Posterior vena cava (tissue), 2 donors: ENCODE measurements around the gene ARMCX6. TPM values are rescaled to one million over a fixed set of nuclear protein-coding genes. Genes with fewer than 3 reads are reported as not detected.
"Not testable (repeated sequence)": the region's sequence is repeated elsewhere in the genome, so short reads cannot be mapped to it uniquely, and the experiment has no call there.

Experiments
- DNase-seq: peaks from one replicate; pipeline ENCODE4 v3.0.0-alpha.2; 2020; ENCODE audit warnings: low spot score
- intact Hi-C, 2 donors: fragments of 100-400 bp; cut with DNase I; formaldehyde crosslinking; loops; one replicate each; pipeline versions ENCODE4 v1.14.1 to v1.14.2; 2022 to 2023
- long read RNA-seq, 2 donors: library from polyadenylated mRNA; unstranded; transcript quantifications; one replicate each; pipeline ENCODE4 v2.0.0, GENCODE V29; 2020 to 2021
- total RNA-seq, 2 donors: library from RNA; stranded (reverse); fragmentation: NEBNext Ultra II Directional; extraction: Animal tissue kit (Norgen Biotek cat#: 25700); gene quantifications; one replicate each; pipeline ENCODE4 v1.2.1, GENCODE V29; 2021
- donor health status: DM: yes; HTN: yes; CAD: no.
- donor health status: DM: yes; HTN: yes; CAD: no.

Gene ARMCX6
- 10 to 100 TPM; 34.9 to 37.8 TPM for total RNA-seq
- long read RNA-seq, donor 1, partial matches to known transcripts = 0 of 6 reads
- long read RNA-seq, donor 1, other reads (novel, unspliced or antisense) = 3 of 6 reads
- long read RNA-seq, donor 2, transcript ARMCX6-201 (3 exons, 1,846 nt) = major isoform, 16 of 30 reads
- long read RNA-seq, donor 2, transcript ARMCX6-206 (4 exons, 846 nt) = minor isoform, 6 of 30 reads
- long read RNA-seq, donor 2, partial matches to known transcripts = 7 of 30 reads
- long read RNA-seq, donor 2, other reads (novel, unspliced or antisense) = 1 of 30 reads

- peak; percentile 93 for DNase-seq
Measured at GRCh38 chrX:101617211-101618191, at the start of gene ARMCX6. Gene ARMCX6 (minus strand): TSS chrX:101618000. CDS start chrX:101616620, 1,380 bp downstream.

GRCh38 chrX:101659601-101660063, 41.8 kb upstream of the ARMCX6 start, which contains the start of gene ARMCX2:
Gene ARMCX2 (minus strand): TSS chrX:101659850. CDS start chrX:101657588, 2,262 bp downstream.
- intact Hi-C loops = no loop called here
- peak; percentile 80 for DNase-seq

More at GRCh38 chrX:101617211-101618191, at the start of gene ARMCX6:
- intact Hi-C loops = no loop called here

GRCh38 chrX:101658661-101659491, 41.1 kb upstream of the ARMCX6 start:
- peak; percentile 89 for DNase-seq
- intact Hi-C loops = no loop called here

GRCh38 chrX:101657495-101657894, 39.7 kb upstream of the ARMCX6 start:
- intact Hi-C loops = no loop called here
- no peak for DNase-seq

GRCh38 chrX:101656817-101657216, 39.0 kb upstream of the ARMCX6 start:
- intact Hi-C loops = no loop called here
- DNase-seq = no peak

- no peak for DNase-seq
- intact Hi-C loops = no loop called here
Measured at GRCh38 chrX:101655534-101655933, 37.7 kb upstream of the ARMCX6 start.

- intact Hi-C loops, DNase-seq: not testable (repeated sequence)
Measured at GRCh38 chrX:101647716-101648115, 29.9 kb upstream of the ARMCX6 start.

- DNase-seq = no peak
- intact Hi-C loops = no loop called here
Measured at GRCh38 chrX:101642093-101642492, 24.3 kb upstream of the ARMCX6 start.

- intact Hi-C loops = no loop called here
- no peak for DNase-seq
Measured at GRCh38 chrX:101639583-101639982, 21.8 kb upstream of the ARMCX6 start.

- intact Hi-C loops = no loop called here
Measured at GRCh38 chrX:101619364-101619763, 1.6 kb upstream of the ARMCX6 start.

GRCh38 chrX:101605728-101606127, 12.1 kb downstream of the ARMCX6 start:
- intact Hi-C loops = no loop called here
- no peak for DNase-seq

More at GRCh38 chrX:101619364-101619763, 1.6 kb upstream of the ARMCX6 start:
- DNase-seq = no peak

GRCh38 chrX:101605146-101605545, 12.7 kb downstream of the ARMCX6 start:
- intact Hi-C loops = no loop called here
- DNase-seq = no peak

GRCh38 chrX:101602077-101602476, 15.7 kb downstream of the ARMCX6 start:
- intact Hi-C loops = no loop called here
- no peak for DNase-seq

GRCh38 chrX:101599592-101599991, 18.2 kb downstream of the ARMCX6 start:
- intact Hi-C loops, DNase-seq: not testable (repeated sequence)

GRCh38 chrX:101595739-101596419, 21.9 kb downstream of the ARMCX6 start:
- no peak for DNase-seq
- intact Hi-C loops = no loop called here
